GM19328 (cell line): ENCODE data around the gene MAD1L1.

Experiments
- ATAC-seq: cut with Tn5 transposase; IDR thresholded peaks from one replicate; pipeline ENCODE4 v1.9.1; 2021; ENCODE audit warnings: mild to moderate bottlenecking, moderate library complexity; ENCODE audit not compliant: unreplicated experiment

The MAD1L1 gene

DNA sequence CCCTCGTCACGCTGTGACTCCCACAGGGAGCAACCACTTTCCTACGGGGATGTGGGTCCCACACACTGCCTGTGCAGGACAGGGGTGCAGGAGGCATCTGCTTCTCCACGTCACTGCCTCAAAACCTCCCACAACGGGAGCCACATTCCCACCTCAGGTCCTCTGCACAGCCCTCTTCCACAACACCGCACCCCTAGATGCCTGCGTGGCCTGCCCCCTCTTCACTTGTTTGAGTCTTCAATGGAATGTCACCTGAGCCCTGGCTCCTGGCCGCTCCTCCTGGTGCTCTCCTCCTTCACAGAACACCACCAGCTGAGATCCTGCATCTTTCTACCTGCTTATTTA lies 73.6 kb downstream of the MAD1L1 start:
- ATAC-seq = no peak

GRCh38 chr7:2158331-2159175 lies 74.2 kb downstream of the MAD1L1 start:
- no peak for ATAC-seq

- ATAC-seq = no peak
Measured at GRCh38 chr7:2157473-2158279, 75.1 kb downstream of the MAD1L1 start.

- no peak for ATAC-seq
Measured at GRCh38 chr7:2156756-2157472, 75.8 kb downstream of the MAD1L1 start.

DNA sequence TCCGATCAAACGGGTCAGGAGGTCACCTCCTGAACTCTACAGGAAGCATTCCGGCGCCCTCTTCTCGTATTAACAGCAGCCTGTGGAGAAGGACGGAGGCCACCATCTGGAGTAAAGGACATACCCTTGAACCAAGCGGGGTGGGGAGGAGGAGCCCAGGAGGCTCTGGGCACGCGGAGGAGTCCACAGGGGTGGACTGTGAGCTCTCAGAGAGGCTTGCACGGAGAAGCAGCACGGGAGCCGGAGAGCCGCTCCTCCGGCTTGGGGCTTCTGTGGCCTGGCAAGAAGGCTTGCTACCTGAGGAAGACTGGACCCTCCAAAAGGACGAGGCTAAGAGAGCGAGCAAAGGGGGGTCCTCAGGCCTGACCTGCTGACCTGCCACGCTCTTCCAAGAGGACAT lies 77.9 kb downstream of the MAD1L1 start:
- ATAC-seq = no peak

- no peak for ATAC-seq
Measured at GRCh38 chr7:2154121-2154520, 78.6 kb downstream of the MAD1L1 start.

GRCh38 chr7:2152646-2153045 lies 80.1 kb downstream of the MAD1L1 start:
- no peak for ATAC-seq

DNA sequence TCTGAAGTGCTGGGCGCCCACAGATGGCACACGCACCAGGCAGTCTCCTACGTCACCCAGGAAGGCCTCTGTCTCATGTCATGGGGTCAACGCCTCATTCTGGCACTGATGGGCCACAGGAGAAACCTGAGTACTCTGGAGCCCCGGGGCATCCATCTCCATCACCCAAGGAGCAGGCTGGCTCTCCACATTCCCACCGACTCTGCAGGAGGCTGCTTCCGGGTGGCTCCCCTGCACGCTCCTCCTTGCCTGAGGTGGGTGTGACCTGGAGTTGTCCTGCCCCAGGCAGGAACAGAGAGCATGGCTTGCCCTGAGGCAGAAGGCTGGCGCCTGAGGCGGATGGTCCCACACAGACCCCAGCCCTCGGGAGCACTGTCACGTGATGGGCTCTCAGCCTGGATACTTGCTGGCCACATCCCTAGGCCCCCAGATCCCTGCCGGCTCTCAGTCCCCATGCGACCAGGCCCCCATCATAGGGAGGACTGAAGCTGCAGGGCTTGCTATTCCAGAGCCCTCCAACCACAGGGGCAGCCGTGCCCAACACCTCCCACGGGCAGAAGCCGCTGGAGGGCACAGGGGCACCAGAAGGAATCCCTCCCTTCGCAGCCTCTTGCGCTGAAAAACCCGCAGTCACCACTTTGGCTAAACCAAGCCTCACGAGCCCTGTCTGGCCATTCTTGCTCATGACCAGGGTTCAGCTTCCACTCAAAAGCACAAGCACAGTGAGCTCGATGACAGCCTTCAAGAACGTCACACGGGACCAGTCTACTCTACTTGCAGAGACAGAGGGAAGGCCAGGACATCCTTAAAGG lies 80.7 kb downstream of the MAD1L1 start:
- ATAC-seq = no peak

- no peak for ATAC-seq
Measured at GRCh38 chr7:2151237-2151636, 81.5 kb downstream of the MAD1L1 start.

DNA sequence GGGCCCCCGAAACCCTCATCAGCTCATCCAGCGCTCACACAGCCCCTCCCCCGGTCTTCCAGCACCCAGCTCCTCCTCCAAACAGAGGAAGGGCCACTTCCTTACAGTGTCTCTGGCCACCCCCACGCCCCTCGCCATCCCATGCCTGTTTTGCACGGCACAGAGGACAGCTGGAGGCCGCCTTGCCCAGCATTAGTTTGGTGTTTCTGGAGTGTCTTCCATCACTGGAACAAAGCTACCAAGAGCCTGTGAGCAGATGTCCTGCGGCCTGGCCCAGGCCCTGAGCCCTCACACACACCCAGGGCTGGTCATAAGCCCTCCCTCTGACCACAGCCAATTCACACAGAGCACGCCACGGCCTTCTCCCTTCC lies 82.3 kb downstream of the MAD1L1 start:
- ATAC-seq = no peak

GRCh38 chr7:2149672-2150444 lies 82.9 kb downstream of the MAD1L1 start:
- no peak for ATAC-seq

DNA sequence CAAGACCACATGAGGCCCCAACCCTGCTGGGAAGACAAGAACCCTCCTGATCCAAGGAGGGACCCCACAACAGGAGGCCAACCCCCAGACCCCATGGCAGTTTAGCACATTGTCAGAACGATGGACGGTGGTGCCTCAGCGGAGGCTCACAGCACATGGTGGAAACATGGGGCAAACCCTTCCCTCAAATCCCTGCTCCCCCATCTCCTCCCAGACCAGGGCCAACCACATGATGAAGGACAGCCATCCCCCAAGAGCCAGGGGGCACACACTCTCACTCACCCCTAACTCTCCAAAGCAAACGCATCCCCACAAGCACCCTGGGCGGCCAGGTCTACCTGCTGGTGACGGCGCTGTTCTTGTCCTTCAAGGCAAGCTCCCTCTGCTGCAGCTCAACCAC lies 83.9 kb downstream of the MAD1L1 start:
- ATAC-seq = no peak

GRCh38 chr7:2148189-2148588 lies 84.6 kb downstream of the MAD1L1 start:
- ATAC-seq = no peak

GRCh38 chr7:2146676-2147472 lies 85.9 kb downstream of the MAD1L1 start:
- no peak for ATAC-seq

DNA sequence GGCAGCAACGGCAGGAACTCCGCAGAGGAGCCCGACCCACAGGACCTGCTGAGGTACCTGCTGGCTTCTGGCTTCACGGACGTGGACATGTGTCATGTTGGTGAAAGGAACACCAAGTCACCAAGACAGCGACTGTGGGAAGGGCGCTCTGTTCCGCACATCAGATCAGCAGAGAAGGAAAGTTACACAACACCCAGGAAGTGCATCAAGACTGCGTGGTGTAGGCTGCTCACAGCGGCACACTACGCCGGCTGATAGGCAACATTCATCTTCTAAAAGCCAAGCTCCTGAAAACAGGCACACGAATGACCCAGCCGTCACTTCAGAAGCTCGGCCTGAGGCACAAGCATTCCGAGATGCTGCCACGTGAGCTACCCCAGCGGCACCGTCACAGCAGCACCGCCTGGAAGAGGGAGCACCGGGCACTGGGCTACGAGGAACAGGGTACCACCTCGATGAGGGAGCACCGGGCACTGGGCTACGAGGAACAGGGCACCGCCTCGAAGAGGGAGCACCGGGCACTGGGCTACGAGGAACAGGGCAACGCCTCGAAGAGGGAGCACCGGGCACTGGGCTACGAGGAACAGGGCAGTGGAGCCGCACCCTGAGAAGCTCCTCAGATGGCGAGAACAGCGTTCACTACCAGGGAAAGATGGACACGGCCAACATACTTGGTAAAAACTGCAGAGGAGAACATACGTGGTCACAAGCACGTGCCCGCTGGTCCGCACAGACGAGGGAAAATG lies 86.7 kb downstream of the MAD1L1 start:
- ATAC-seq = no peak

- ATAC-seq = no peak
Measured at GRCh38 chr7:2144926-2145325, 87.8 kb downstream of the MAD1L1 start.

GRCh38 chr7:2143981-2144595 lies 88.7 kb downstream of the MAD1L1 start:
- no peak for ATAC-seq

- ATAC-seq = no peak
Measured at GRCh38 chr7:2143450-2143849, 89.3 kb downstream of the MAD1L1 start.
